ENCODE data around the gene SLC49A4. TPM values are rescaled to one million over a fixed set of nuclear protein-coding genes. Genes with fewer than 3 reads are reported as not detected.

The SLC49A4 gene
- total RNA-seq, 1 donor from 2014 or later = 18.0 TPM

DNA sequence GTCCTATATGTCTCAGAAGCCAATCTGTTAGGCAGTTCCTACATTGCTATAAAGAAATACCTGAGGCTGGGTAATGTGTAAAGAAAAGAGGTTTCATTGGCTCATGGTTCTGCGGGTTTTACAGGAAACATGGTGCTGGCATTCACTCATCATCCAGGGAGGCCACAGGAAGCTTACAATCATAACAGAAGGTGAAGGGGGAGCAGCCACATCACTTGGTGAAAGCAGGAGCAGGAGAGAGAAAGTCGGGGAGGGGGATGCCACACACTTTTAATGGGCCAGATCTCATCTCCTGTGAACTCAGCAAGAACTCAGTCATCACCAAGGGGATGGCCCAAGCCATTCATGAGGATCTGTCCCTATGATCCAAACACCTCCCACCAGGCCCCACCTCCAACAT, 9.1 kb downstream of the SLC49A4 start:
- Histone ChIP-seq H3K4me1 (ENCODE audit: insufficient read depth, low read length) (no peaks in the 10 kb centered on the region), H3K27ac (ENCODE audit: low read depth, low read length) (no peak overlapping the region), H3K79me2 (ENCODE audit: insufficient read depth, low read length) (peaks cover under 1% of the 10 kb centered on the region), H3K36me3 (ENCODE audit: insufficient read depth, low read length) (no peaks in the 10 kb centered on the region), H3K4me3 (ENCODE audit: insufficient read depth, low read depth, low read length) (no peak overlapping the region), H4K20me1 (ENCODE audit: insufficient read depth, low read length) (peaks cover 7% of the 10 kb centered on the region), H3K9ac (ENCODE audit: low read length) (no peak overlapping the region), H2AFZ (ENCODE audit: low read depth, low read length) (no peak overlapping the region), H3K9me3 (ENCODE audit: insufficient read depth, low read depth, low read length) (no peaks in the 10 kb centered on the region), H3K4me2 (ENCODE audit: low read length) (no peak overlapping the region), H3K27me3 (ENCODE audit: insufficient read depth, low read length) (no peaks in the 10 kb centered on the region)
- no peak overlapping the region for H3K27ac Mint-ChIP-seq (ENCODE audit: unreplicated experiment)
- DNase-seq (ENCODE audit: low read depth) (no peak), FAIRE-seq (no peak)
- H3K27me3 Mint-ChIP-seq (ENCODE audit: low read depth, unreplicated experiment) = peaks cover 3% of the 10 kb centered on the region
- no peak overlapping the region for H3K4me3 Mint-ChIP-seq (ENCODE audit: unreplicated experiment)
- no peaks in the 10 kb centered on the region for H3K9me3 Mint-ChIP-seq (ENCODE audit: unreplicated experiment)
- H3K4me1 Mint-ChIP-seq (ENCODE audit: low read depth, unreplicated experiment) = no peaks in the 10 kb centered on the region
- peaks cover 7% of the 10 kb centered on the region for H3K36me3 Mint-ChIP-seq (ENCODE audit: low read depth, unreplicated experiment)
- TF ChIP-seq, protein P1, sequence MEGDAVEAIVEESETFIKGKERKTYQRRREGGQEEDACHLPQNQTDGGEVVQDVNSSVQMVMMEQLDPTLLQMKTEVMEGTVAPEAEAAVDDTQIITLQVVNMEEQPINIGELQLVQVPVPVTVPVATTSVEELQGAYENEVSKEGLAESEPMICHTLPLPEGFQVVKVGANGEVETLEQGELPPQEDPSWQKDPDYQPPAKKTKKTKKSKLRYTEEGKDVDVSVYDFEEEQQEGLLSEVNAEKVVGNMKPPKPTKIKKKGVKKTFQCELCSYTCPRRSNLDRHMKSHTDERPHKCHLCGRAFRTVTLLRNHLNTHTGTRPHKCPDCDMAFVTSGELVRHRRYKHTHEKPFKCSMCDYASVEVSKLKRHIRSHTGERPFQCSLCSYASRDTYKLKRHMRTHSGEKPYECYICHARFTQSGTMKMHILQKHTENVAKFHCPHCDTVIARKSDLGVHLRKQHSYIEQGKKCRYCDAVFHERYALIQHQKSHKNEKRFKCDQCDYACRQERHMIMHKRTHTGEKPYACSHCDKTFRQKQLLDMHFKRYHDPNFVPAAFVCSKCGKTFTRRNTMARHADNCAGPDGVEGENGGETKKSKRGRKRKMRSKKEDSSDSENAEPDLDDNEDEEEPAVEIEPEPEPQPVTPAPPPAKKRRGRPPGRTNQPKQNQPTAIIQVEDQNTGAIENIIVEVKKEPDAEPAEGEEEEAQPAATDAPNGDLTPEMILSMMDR (IDR thresholded peaks at IDR 0.05; ENCODE audit: insufficient read depth, low read depth, low read length) = no peak
- no peak for TF ChIP-seq EZH2 (IDR thresholded peaks at IDR 0.05; ENCODE audit: insufficient read depth, low read length)

DNA sequence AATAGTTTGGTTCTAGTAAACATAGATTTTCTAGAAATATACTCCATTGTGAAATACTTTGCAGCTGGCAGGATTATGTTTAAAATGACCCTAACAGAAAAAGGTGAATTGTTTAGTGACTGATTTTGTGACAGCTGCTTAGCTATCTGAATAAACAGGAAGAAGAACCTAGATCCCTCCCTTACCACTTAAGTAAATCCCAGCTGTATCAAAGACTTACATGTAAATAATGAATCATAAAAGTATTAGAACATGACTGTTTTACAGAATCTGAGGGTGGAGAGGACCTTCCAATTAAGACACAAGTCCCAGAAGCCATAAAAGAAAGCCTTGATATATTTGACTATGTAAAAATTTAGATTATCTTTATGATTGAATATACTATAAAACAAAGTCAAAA, 15.9 kb downstream of the SLC49A4 start:
- no peak overlapping the region for H3K9ac ChIP-seq (ENCODE audit: low read length)
- H3K27me3 Mint-ChIP-seq (ENCODE audit: low read depth, unreplicated experiment) = no peaks in the 10 kb centered on the region
- H4K20me1 ChIP-seq (ENCODE audit: insufficient read depth, low read length) = no peaks in the 10 kb centered on the region
- H3K9me3 ChIP-seq (ENCODE audit: insufficient read depth, low read depth, low read length) = no peaks in the 10 kb centered on the region
- no peaks in the 10 kb centered on the region for H3K4me1 Mint-ChIP-seq (ENCODE audit: low read depth, unreplicated experiment)
- H3K27ac ChIP-seq (ENCODE audit: low read depth, low read length) = no peak overlapping the region
- peaks cover 10% of the 10 kb centered on the region for H3K36me3 Mint-ChIP-seq (ENCODE audit: low read depth, unreplicated experiment)
- H3K79me2 ChIP-seq (ENCODE audit: insufficient read depth, low read length) = no peaks in the 10 kb centered on the region
- H3K27me3 ChIP-seq (ENCODE audit: insufficient read depth, low read length) = no peaks in the 10 kb centered on the region
- DNase-seq (ENCODE audit: low read depth) (no peak), FAIRE-seq (no peak)
- no peak overlapping the region for H2AFZ ChIP-seq (ENCODE audit: low read depth, low read length)
- H3K4me3 Mint-ChIP-seq (ENCODE audit: unreplicated experiment) = no peak overlapping the region
- no peaks in the 10 kb centered on the region for H3K36me3 ChIP-seq (ENCODE audit: insufficient read depth, low read length)
- no peaks in the 10 kb centered on the region for H3K4me1 ChIP-seq (ENCODE audit: insufficient read depth, low read length)
- H3K9me3 Mint-ChIP-seq (ENCODE audit: unreplicated experiment) = no peaks in the 10 kb centered on the region
- TF ChIP-seq, protein P1 (IDR thresholded peaks at IDR 0.05; ENCODE audit: insufficient read depth, low read depth, low read length) = no peak
- TF ChIP-seq EZH2 (IDR thresholded peaks at IDR 0.05; ENCODE audit: insufficient read depth, low read length) = no peak
- H3K4me2 ChIP-seq (ENCODE audit: low read length) = no peak overlapping the region
- no peak overlapping the region for H3K4me3 ChIP-seq (ENCODE audit: insufficient read depth, low read depth, low read length)
- no peak overlapping the region for H3K27ac Mint-ChIP-seq (ENCODE audit: unreplicated experiment)

DNA sequence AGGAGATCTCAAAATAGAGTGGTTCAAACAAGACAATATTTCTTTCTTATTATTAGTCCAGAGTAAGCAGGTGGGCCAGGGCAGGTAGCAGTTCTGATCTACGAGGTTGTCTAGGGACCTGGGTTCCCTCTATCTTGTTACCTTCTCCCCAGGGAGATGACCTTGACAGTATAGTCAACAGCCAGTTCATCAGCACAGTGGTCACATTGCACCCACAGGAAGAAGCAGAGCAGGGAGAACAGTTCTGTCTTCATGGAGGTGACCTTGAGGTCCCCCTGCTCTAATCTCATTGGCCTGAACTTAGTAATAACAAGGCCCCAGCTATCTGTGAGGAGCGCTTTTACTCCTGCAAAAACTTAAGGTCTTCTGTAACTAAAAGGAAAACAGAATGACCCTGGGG, 21.7 kb downstream of the SLC49A4 start:
- H3K9ac ChIP-seq (ENCODE audit: low read length) = no peak overlapping the region
- no peaks in the 10 kb centered on the region for H3K4me1 ChIP-seq (ENCODE audit: insufficient read depth, low read length)
- no peaks in the 10 kb centered on the region for H3K9me3 Mint-ChIP-seq (ENCODE audit: unreplicated experiment)
- no peaks in the 10 kb centered on the region for H3K36me3 ChIP-seq (ENCODE audit: insufficient read depth, low read length)
- H3K4me3 ChIP-seq (ENCODE audit: insufficient read depth, low read depth, low read length) = no peak overlapping the region
- H4K20me1 ChIP-seq (ENCODE audit: insufficient read depth, low read length) = no peaks in the 10 kb centered on the region
- no peak for DNase-seq (ENCODE audit: low read depth)
- no peak for FAIRE-seq
- no peak overlapping the region for H3K27ac Mint-ChIP-seq (ENCODE audit: unreplicated experiment)
- no peak overlapping the region for H3K4me3 Mint-ChIP-seq (ENCODE audit: unreplicated experiment)
- H3K9me3 ChIP-seq (ENCODE audit: insufficient read depth, low read depth, low read length) = no peaks in the 10 kb centered on the region
- TF ChIP-seq EZH2 (IDR thresholded peaks at IDR 0.05; ENCODE audit: insufficient read depth, low read length) = no peak
- TF ChIP-seq, protein P1 (IDR thresholded peaks at IDR 0.05; ENCODE audit: insufficient read depth, low read depth, low read length) = no peak
- no peak overlapping the region for H3K27ac ChIP-seq (ENCODE audit: low read depth, low read length)
- no peaks in the 10 kb centered on the region for H3K27me3 ChIP-seq (ENCODE audit: insufficient read depth, low read length)
- H2AFZ ChIP-seq (ENCODE audit: low read depth, low read length) = no peak overlapping the region
- no peak overlapping the region for H3K4me2 ChIP-seq (ENCODE audit: low read length)
- H3K79me2 ChIP-seq (ENCODE audit: insufficient read depth, low read length) = no peaks in the 10 kb centered on the region
- H3K36me3 Mint-ChIP-seq (ENCODE audit: low read depth, unreplicated experiment) = peaks cover 13% of the 10 kb centered on the region
- H3K4me1 Mint-ChIP-seq (ENCODE audit: low read depth, unreplicated experiment) = no peaks in the 10 kb centered on the region
- H3K27me3 Mint-ChIP-seq (ENCODE audit: low read depth, unreplicated experiment) = no peaks in the 10 kb centered on the region
